Measurements from ENCODE around the gene SURF4. TPM values are rescaled to one million over a fixed set of nuclear protein-coding genes. Genes with fewer than 3 reads are reported as not detected.

Gene SURF4
- total RNA-seq, 1 donor = 392 TPM

GRCh38 chr9:133367778-133368177 lies 8.1 kb downstream of the SURF4 start:
- Histone ChIP-seq H3K4me3 (ENCODE audit: insufficient read depth, low read length) (no peak overlapping the region), H3K27me3 (ENCODE audit: insufficient read depth, low read length) (no peaks in the 10 kb centered on the region), H3K9me3 (ENCODE audit: low read depth, low read length) (no peaks in the 10 kb centered on the region), H3K36me3 (ENCODE audit: insufficient read depth, low read length) (peaks cover 74% of the 10 kb centered on the region), H2AFZ (ENCODE audit: low read length) (no peak overlapping the region), H3K4me2 (ENCODE audit: insufficient read depth, low read length) (no peak overlapping the region), H4K20me1 (ENCODE audit: insufficient read depth, low read length) (peaks cover 92% of the 10 kb centered on the region), H3K27ac (ENCODE audit: low read depth, low read length) (peak overlapping the region; percentile 81), H3K79me2 (ENCODE audit: insufficient read depth, low read length) (peaks cover 98% of the 10 kb centered on the region), H3K4me1 (ENCODE audit: insufficient read depth, low read length) (peaks cover 50% of the 10 kb centered on the region)
- DNase-seq (ENCODE audit: insufficient read length, low spot score, missing footprints) = no peak
- TF ChIP-seq CTCF (IDR thresholded peaks at IDR 0.05; ENCODE audit: extremely low read depth, low read depth, low read length) = no peak

- TF ChIP-seq CTCF (IDR thresholded peaks at IDR 0.05; ENCODE audit: extremely low read depth, low read depth, low read length) = no peak
- H3K9me3 ChIP-seq (ENCODE audit: low read depth, low read length) = no peaks in the 10 kb centered on the region
- no peaks in the 10 kb centered on the region for H3K27me3 ChIP-seq (ENCODE audit: insufficient read depth, low read length)
- DNase-seq (ENCODE audit: insufficient read length, low spot score, missing footprints) = peak; percentile 15
- H3K4me1 ChIP-seq (ENCODE audit: insufficient read depth, low read length) = peaks cover 44% of the 10 kb centered on the region
- peaks cover 74% of the 10 kb centered on the region for H3K36me3 ChIP-seq (ENCODE audit: insufficient read depth, low read length)
- no peak overlapping the region for H3K4me2 ChIP-seq (ENCODE audit: insufficient read depth, low read length)
- no peak overlapping the region for H2AFZ ChIP-seq (ENCODE audit: low read length)
- peaks cover 98% of the 10 kb centered on the region for H3K79me2 ChIP-seq (ENCODE audit: insufficient read depth, low read length)
- no peak overlapping the region for H3K27ac ChIP-seq (ENCODE audit: low read depth, low read length)
- peaks cover 91% of the 10 kb centered on the region for H4K20me1 ChIP-seq (ENCODE audit: insufficient read depth, low read length)
- no peak overlapping the region for H3K4me3 ChIP-seq (ENCODE audit: insufficient read depth, low read length)
Observed at GRCh38 chr9:133367221-133367620, 8.6 kb downstream of the SURF4 start.

- Histone ChIP-seq H2AFZ (ENCODE audit: low read length) (no peak overlapping the region), H3K9me3 (ENCODE audit: low read depth, low read length) (no peaks in the 10 kb centered on the region), H3K27me3 (ENCODE audit: insufficient read depth, low read length) (no peaks in the 10 kb centered on the region), H3K27ac (ENCODE audit: low read depth, low read length) (no peak overlapping the region), H4K20me1 (ENCODE audit: insufficient read depth, low read length) (peaks cover 89% of the 10 kb centered on the region), H3K4me2 (ENCODE audit: insufficient read depth, low read length) (no peak overlapping the region), H3K4me1 (ENCODE audit: insufficient read depth, low read length) (peaks cover 36% of the 10 kb centered on the region), H3K36me3 (ENCODE audit: insufficient read depth, low read length) (peaks cover 79% of the 10 kb centered on the region), H3K79me2 (ENCODE audit: insufficient read depth, low read length) (peaks cover 98% of the 10 kb centered on the region), H3K4me3 (ENCODE audit: insufficient read depth, low read length) (no peak overlapping the region)
- TF ChIP-seq CTCF (IDR thresholded peaks at IDR 0.05; ENCODE audit: extremely low read depth, low read depth, low read length) = no peak
- peak; percentile 14 for DNase-seq (ENCODE audit: insufficient read length, low spot score, missing footprints)
Observed at GRCh38 chr9:133366435-133366834, 9.4 kb downstream of the SURF4 start.

- no peaks in the 10 kb centered on the region for H3K9me3 ChIP-seq (ENCODE audit: low read depth, low read length)
- no peaks in the 10 kb centered on the region for H3K27me3 ChIP-seq (ENCODE audit: insufficient read depth, low read length)
- H3K79me2 ChIP-seq (ENCODE audit: insufficient read depth, low read length) = peaks cover 90% of the 10 kb centered on the region
- no peak overlapping the region for H3K4me3 ChIP-seq (ENCODE audit: insufficient read depth, low read length)
- no peak for DNase-seq (ENCODE audit: insufficient read length, low spot score, missing footprints)
- no peak overlapping the region for H3K4me2 ChIP-seq (ENCODE audit: insufficient read depth, low read length)
- peaks cover 72% of the 10 kb centered on the region for H3K36me3 ChIP-seq (ENCODE audit: insufficient read depth, low read length)
- no peak overlapping the region for H2AFZ ChIP-seq (ENCODE audit: low read length)
- H3K4me1 ChIP-seq (ENCODE audit: insufficient read depth, low read length) = peaks cover under 1% of the 10 kb centered on the region
- TF ChIP-seq CTCF (IDR thresholded peaks at IDR 0.05; ENCODE audit: extremely low read depth, low read depth, low read length) = no peak
- no peak overlapping the region for H3K27ac ChIP-seq (ENCODE audit: low read depth, low read length)
- peaks cover 73% of the 10 kb centered on the region for H4K20me1 ChIP-seq (ENCODE audit: insufficient read depth, low read length)
Observed at GRCh38 chr9:133362359-133363044, 13.4 kb downstream of the SURF4 start.

Data from osteoblast (primary cell).